Lung (tissue), 12 donors: Measurements from ENCODE around the gene PBX3. TPM values are rescaled to one million over a fixed set of nuclear protein-coding genes. Genes with fewer than 3 reads are reported as not detected.

ENCODE experiments used
- ATAC-seq: fragments of 200-7000 bp; cut with Tn5 transposase; one replicate; pipeline ENCODE4 v1.9.1; 2020; ENCODE audit warnings: moderate number of reproducible peaks; ENCODE audit not compliant: insufficient read depth, low FRiP score
- DNase-seq, 3 donors: peaks; one replicate each; pipeline ENCODE4 v3.0.0-alpha.2; 2013 to 2017
- H3K27ac ChIP-seq, 2 donors: one replicate each; pipeline ENCODE4 v1.5.1; 2013; ENCODE audit warnings: mild to moderate bottlenecking in 2 of 2, moderate library complexity in 2 of 2, control low read depth in 1 of 2, inconsistent platforms in 1 of 2, low read depth in 1 of 2, low read length in 1 of 2
- H3K27me3 ChIP-seq, 3 donors: one replicate each; pipeline ENCODE4 v1.5.1; 2013; ENCODE audit warnings: low read length in 2 of 3; ENCODE audit not compliant: control insufficient read depth in 3 of 3, insufficient read depth in 3 of 3
- H3K36me3 ChIP-seq, 4 donors: one replicate each; pipeline ENCODE4 v1.5.1; 2013; ENCODE audit warnings: low read length in 4 of 4, mild to moderate bottlenecking in 1 of 4, moderate library complexity in 1 of 4; ENCODE audit not compliant: control insufficient read depth in 4 of 4, insufficient read depth in 4 of 4
- H3K4me1 ChIP-seq, 5 donors: one replicate each; pipeline ENCODE4 v1.5.1; 2013; ENCODE audit warnings: low read length in 5 of 5, mild to moderate bottlenecking in 2 of 5, moderate library complexity in 1 of 5; ENCODE audit not compliant: control insufficient read depth in 5 of 5, insufficient read depth in 5 of 5
- H3K4me3 ChIP-seq: one replicate; pipeline ENCODE4 v1.5.1; 2013; ENCODE audit warnings: mild to moderate bottlenecking, control low read depth, moderate library complexity
- H3K9ac ChIP-seq, 2 donors: one replicate each; pipeline ENCODE4 v1.5.1; 2013; ENCODE audit warnings: low read length in 2 of 2, control low read depth in 1 of 2; ENCODE audit not compliant: insufficient read depth in 1 of 2
- H3K9me3 ChIP-seq, 4 donors: one replicate each; pipeline ENCODE4 v1.5.1; 2013; ENCODE audit warnings: low read length in 3 of 4, mild to moderate bottlenecking in 1 of 4, moderate library complexity in 1 of 4; ENCODE audit not compliant: control insufficient read depth in 4 of 4, insufficient read depth in 3 of 4
- CTCF ChIP-seq: IDR thresholded peaks from 2 replicates; pipeline ENCODE4 v1.5.1; 2012; ENCODE audit warnings: mild to moderate bottlenecking; ENCODE audit errors: control extremely low read depth, extremely low read depth
- WGBS, 2 donors: extraction: QIAGEN DNeasy Blood & Tissue Kit; methylation state at CpG; one replicate each; pipeline ENCODE4 v1.1.7; 2013; 5-methylcytosine and 5-hydroxymethylcytosine counted together
- polyA plus RNA-seq, 2 donors: library from polyadenylated mRNA; stranded (reverse); fragments of 200-250 nt; gene quantifications; one replicate each; pipeline ENCODE4 v1.2.1, GENCODE V29; 2013
- total RNA-seq, 2 donors: library from RNA; depleted of rRNA in 1 of 2; stranded (reverse); fragments of >200 nt in 1 of 2; gene quantifications; one replicate each; pipeline ENCODE4 v1.2.1, GENCODE V29; 2014 to 2021
- donor health status: control.
- donor health status: control.
- donor health status: Bipolar disorder and iron deficiency.
- donor health status: healthy.
- donor health status: DM: yes; HTN: yes; CAD: no.

Gene PBX3
- total and polyA plus RNA-seq, 4 donors = 8.6 to 60.4 (median 26.4) TPM

DNA sequence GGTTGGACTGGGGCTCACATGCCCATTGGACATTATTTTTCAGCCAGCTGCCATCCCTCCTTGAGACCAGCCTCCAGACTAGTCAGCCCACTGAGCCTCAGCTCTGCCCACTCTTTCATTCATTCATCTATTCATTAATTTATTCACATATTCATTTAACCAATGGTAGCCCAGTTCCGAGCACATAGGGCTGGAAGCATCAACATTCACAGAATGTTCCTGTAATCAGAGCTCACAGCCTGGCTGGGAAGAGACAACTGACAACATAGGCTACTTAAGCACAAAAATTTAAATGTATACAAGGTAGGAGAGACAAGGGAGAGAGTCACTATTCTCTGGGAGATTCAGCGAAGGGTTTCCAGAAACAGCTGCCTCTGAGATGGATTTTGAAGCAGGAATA lies 17.0 kb upstream of the PBX3 start:
- no peaks in the 10 kb centered on the region for H3K9me3 ChIP-seq

GRCh38 chr9:125732562-125732961 lies 14.6 kb upstream of the PBX3 start:
- ATAC-seq (no peak), DNase-seq (peak; percentile 41 to 68 (median 49))
- no peaks in the 10 kb centered on the region for H3K4me1 ChIP-seq
- H3K27ac ChIP-seq = no peak overlapping the region
- no peaks in the 10 kb centered on the region for H3K9me3 ChIP-seq
- no peaks in the 10 kb centered on the region for H3K27me3 ChIP-seq
- no peak for TF ChIP-seq CTCF
- H3K4me3 ChIP-seq = no peak overlapping the region
- WGBS, 2 donors = 67 to 89% methylated on average over 2 of the region's 2 CpGs
- H3K9ac ChIP-seq = no peak overlapping the region
- no peaks in the 10 kb centered on the region for H3K36me3 ChIP-seq

More for the DNA sequence above, 17.0 kb upstream of the PBX3 start:
- Histone ChIP-seq H3K9ac (no peak overlapping the region), H3K4me1 (no peaks in the 10 kb centered on the region), H3K27me3 (no peaks in the 10 kb centered on the region), H3K4me3 (no peak overlapping the region), H3K36me3 (no peaks in the 10 kb centered on the region), H3K27ac (no peak overlapping the region)
- no peak for ATAC-seq
- no peak for DNase-seq
- TF ChIP-seq CTCF = no peak
- WGBS, 2 donors = 92 to 98% methylated on average over 2 of the region's 2 CpGs

- Histone ChIP-seq H3K4me3 (no peak overlapping the region), H3K36me3 (no peaks in the 10 kb centered on the region), H3K9me3 (no peaks in the 10 kb centered on the region), H3K27ac (no peak overlapping the region), H3K4me1 (no peaks in the 10 kb centered on the region), H3K27me3 (no peaks in the 10 kb centered on the region), H3K9ac (no peak overlapping the region)
- no peak for DNase-seq
- no peak for TF ChIP-seq CTCF
- 86 to 89% methylated on average over 3 of the region's 3 CpGs for WGBS, 2 donors
- ATAC-seq = no peak
Observed at GRCh38 chr9:125739436-125739835, 7.7 kb upstream of the PBX3 start.

- WGBS, 2 donors = 90 to 96% methylated on average over 3 of the region's 3 CpGs
- Histone ChIP-seq H3K27me3 (no peaks in the 10 kb centered on the region), H3K27ac (no peak overlapping the region), H3K9me3 (no peaks in the 10 kb centered on the region), H3K9ac (no peak overlapping the region), H3K36me3 (no peaks in the 10 kb centered on the region), H3K4me3 (no peak overlapping the region), H3K4me1 (peaks cover 0 to 9% (median 0%) of the 10 kb centered on the region in 5 donors)
- ATAC-seq (no peak), DNase-seq (no peak)
- no peak for TF ChIP-seq CTCF
Observed at GRCh38 chr9:125742657-125743056, 4.5 kb upstream of the PBX3 start.
